ENCODE data around the gene PPP1R26.
"Not testable (repeated sequence)": the region's sequence is repeated elsewhere in the genome, so short reads cannot be mapped to it uniquely, and the experiment has no call there.

The PPP1R26 gene

DNA sequence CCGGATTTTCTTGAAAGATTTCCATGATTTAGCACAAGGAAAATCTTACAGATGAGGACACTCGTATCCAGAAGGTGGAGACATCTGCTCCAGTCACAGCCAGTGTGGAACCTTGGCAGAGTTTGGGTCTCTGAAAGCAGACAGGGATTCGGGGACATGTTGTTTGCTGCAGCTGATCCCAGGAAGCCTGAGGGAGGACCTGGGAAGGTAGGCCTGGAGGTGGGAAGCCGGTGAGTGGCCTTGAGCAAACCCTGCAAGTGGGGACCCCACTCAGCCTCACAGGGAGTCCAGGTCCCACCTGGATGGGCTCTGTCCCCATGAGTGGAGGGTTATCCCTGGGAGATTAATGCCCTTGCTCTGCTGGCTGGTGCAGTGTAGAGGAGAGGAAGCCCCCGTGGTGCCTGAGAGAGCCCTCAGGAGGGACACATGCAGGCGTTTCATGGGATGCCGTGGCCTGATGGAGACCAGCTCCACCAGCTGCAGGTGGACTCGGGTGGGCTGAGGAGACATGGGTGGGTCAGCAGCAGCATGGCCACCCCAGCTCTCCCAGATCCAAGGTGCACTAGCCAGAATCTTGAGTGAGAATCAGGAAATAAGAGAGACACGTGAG lies 28.7 kb downstream of the PPP1R26 start:
- TF ChIP-seq, protein P1, sequence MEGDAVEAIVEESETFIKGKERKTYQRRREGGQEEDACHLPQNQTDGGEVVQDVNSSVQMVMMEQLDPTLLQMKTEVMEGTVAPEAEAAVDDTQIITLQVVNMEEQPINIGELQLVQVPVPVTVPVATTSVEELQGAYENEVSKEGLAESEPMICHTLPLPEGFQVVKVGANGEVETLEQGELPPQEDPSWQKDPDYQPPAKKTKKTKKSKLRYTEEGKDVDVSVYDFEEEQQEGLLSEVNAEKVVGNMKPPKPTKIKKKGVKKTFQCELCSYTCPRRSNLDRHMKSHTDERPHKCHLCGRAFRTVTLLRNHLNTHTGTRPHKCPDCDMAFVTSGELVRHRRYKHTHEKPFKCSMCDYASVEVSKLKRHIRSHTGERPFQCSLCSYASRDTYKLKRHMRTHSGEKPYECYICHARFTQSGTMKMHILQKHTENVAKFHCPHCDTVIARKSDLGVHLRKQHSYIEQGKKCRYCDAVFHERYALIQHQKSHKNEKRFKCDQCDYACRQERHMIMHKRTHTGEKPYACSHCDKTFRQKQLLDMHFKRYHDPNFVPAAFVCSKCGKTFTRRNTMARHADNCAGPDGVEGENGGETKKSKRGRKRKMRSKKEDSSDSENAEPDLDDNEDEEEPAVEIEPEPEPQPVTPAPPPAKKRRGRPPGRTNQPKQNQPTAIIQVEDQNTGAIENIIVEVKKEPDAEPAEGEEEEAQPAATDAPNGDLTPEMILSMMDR (IDR thresholded peaks at IDR 0.05; ENCODE audit: control insufficient read depth, extremely low read depth, insufficient read depth): no peak
- no peak for DNase-seq (ENCODE audit: low read depth)
- no peak overlapping the region for H3K4me3 ChIP-seq (ENCODE audit: low read depth, low read length)

DNA sequence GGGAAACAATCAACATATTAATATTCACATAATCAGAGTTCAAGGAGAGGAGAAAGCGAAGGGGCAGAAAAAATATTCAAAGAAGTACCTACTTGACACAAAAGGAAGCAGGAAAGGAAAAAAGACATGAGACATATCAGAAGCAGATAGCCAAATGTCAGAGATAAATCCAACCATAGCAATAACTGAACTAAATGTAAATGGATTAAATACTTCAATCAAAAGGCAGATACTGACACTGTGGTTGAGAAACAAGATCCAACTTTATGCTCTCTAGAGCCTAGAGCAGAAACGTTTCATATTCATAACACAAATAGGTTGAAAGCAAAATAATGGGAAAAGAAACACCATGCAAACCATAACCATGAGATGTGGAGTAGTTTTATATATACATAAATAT lies 29.9 kb downstream of the PPP1R26 start:
- TF ChIP-seq, protein P1 (IDR thresholded peaks at IDR 0.05; ENCODE audit: control insufficient read depth, extremely low read depth, insufficient read depth): no peak
- no peak for DNase-seq (ENCODE audit: low read depth)
- no peak overlapping the region for H3K4me3 ChIP-seq (ENCODE audit: low read depth, low read length)

DNA sequence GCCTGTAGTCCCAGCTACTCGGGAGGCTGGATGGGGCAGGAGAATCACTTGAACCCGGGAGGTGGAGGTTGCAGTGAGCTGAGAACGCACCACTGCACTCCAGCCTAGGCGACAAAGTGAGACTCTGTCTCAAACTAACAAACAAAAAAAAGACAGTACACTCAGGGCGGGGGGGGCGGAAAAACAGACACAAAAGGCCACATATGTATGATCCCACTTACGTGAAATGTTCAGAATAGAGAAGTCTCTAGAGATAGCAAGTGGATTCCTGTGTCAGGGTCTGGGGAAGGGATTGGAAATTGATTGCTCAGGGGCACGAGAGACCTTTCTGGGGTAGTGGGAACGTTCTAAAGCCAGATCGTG lies 32.6 kb downstream of the PPP1R26 start:
- no peak overlapping the region for H3K4me3 ChIP-seq (ENCODE audit: low read depth, low read length)
- TF ChIP-seq, protein P1 (IDR thresholded peaks at IDR 0.05; ENCODE audit: control insufficient read depth, extremely low read depth, insufficient read depth): no peak
- DNase-seq (ENCODE audit: low read depth): no peak

DNA sequence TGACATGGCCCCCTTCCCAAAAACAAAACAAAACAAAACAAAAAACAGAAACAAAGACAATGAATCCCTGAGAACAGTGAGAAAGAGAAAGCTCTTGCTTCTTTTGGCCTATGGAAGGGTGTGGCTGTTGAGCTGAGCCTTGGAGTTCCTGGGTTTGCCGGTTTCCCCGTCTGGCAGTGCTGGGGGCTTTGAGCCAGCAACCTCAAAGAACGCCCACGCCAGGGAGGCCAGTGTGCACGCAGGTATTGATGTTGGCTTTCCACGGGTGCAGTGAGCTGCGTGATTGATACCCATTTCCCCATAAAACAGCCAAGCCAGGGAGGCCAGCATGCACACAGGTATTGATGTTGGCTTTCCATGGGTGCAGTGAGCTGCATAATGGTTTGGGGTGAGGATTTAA lies 33.3 kb downstream of the PPP1R26 start:
- H3K4me3 ChIP-seq (ENCODE audit: low read depth, low read length): no peak overlapping the region
- no peak for DNase-seq (ENCODE audit: low read depth)
- TF ChIP-seq, protein P1 (IDR thresholded peaks at IDR 0.05; ENCODE audit: control insufficient read depth, extremely low read depth, insufficient read depth): no peak

DNA sequence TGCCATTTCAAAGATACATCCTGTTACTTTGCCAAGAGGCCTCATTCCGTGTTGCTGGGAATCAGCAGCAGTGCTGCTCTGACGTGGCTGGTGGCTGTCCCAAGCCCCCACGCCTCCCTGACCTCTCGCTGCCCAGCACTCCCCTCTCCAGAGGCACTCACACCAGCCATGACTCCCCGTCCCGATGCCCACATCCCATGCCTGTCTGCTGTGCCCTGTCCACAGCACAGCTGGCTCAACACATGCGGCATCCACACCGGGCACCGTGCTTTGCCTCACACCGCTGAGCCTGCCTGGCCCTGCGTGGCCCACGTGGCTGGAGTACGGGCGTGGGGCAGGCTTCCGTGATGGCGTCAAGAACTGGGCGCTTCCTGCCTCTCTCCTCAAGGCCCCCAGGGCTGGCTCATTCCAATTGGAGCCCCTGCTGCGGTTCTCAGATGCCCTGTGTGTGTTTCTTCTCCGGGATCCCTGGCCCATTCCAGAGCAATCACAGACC lies 33.8 kb downstream of the PPP1R26 start:
- no peak for DNase-seq (ENCODE audit: low read depth)
- TF ChIP-seq, protein P1 (IDR thresholded peaks at IDR 0.05; ENCODE audit: control insufficient read depth, extremely low read depth, insufficient read depth): no peak
- H3K4me3 ChIP-seq (ENCODE audit: low read depth, low read length): no peak overlapping the region

DNA sequence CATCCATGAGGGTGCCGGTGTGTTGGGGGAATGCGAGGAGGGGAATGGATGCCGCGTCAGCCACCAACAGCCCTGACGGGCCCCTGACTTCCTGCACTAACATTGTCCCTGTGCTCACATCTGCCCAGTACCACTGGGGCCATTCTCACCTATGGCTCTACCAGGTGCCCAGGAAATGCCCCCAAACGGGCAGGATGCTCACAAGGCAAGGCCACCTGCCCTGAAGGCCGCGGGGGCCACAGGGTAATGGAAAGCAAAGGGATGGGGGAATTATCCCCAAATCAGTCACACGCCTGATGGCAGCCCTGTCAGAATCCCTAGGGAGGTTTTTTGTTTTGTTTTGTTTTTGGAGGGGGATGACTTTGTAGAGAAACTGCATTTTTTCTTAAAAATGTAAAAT lies 34.3 kb downstream of the PPP1R26 start:
- not testable (repeated sequence) for DNase-seq (ENCODE audit: low read depth); H3K4me3 ChIP-seq (ENCODE audit: low read depth, low read length)

DNA sequence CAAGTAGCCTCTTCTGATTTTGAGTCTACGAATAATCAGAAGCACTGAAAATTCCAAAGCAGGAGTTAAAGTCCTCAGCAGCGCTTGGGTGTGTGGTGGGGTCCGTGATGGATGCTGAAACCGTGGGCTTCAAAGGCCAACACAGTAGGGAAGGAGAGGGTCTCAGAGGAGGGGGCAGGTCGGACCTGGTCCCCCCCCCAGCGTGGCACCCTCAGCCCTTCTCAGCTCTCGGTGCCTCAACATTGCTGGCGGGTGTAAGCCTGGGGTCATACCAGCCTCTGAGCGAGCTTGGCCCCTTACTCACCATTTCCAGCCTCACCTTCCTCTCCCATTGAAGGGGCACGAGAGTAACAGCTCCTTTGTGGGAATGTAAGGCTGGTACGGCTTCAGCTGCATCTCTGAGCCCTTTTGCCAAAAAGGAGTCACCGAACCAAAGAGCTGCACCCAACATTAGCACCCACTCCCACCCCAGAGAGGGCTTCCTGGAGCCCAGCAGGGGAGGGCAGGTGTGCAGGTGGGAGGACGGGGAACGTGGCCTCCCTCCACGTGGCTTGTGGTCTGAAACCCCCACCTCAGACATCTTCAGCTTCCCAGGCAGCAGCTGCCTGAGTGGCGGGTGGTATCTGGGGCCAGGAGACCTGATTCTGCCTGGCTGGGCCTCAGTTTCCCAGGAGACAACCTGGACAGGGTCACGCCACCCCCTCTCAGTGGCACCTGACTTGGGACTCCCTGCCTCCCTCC lies 34.9 kb downstream of the PPP1R26 start:
- DNase-seq (ENCODE audit: low read depth): no peak
- H3K4me3 ChIP-seq (ENCODE audit: low read depth, low read length): no peak overlapping the region
- TF ChIP-seq, protein P1 (IDR thresholded peaks at IDR 0.05; ENCODE audit: control insufficient read depth, extremely low read depth, insufficient read depth): no peak

Data from LNCaP clone FGC (cell line).